ENCODE results near the gene RNU1-3. TPM values are rescaled to one million over a fixed set of nuclear protein-coding genes. Genes with fewer than 3 reads are reported as not detected.

RNU1-3 gene
- total and polyA plus RNA-seq, 9 of the 15 experiments (the other 6 are each of a cell fraction or from before 2014, with no cell fraction given) = under 0.01 to 32,823 (median 2,538) TPM; not detected in 4

DNA sequence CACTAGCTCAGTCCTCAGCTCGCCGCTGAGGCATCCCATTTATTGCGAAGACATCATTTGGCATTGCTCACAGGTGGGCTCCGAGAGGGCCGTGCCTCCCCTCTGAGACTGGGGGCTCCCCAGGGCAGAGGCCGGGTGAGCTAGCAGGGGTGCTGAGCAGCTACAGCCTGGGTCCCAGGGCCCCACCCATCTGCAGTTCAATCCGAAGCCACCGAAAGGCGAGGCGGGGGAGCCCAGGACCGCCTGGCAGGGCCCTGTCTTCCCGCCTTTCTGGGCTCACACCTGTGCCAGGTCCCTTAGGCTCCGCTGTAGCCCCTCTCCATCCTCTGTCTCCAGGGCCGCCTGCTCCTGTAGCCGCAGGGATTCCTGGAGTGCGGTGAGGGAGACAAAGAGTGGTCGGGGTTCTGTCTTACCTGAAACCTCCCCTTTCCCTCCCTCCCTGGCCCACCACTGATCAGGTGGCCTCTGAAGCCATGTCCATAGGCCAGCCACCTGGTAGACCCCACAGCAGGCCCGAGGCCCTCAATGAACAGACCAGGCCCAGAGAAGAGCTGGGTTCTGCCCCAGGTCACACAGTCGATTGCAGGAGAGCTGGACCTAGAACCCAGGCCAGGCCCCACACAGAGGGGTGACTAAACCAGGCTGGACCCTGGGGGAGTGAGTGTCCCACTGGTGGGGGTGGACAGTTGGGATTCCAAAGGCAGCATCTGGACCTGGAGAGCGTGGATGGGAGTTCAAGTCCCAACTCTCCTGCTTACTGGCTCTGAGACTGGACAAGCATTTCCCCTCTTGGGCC is 35.3 kb downstream of the RNU1-3 start (continued):
- TF ChIP-seq, protein P1, sequence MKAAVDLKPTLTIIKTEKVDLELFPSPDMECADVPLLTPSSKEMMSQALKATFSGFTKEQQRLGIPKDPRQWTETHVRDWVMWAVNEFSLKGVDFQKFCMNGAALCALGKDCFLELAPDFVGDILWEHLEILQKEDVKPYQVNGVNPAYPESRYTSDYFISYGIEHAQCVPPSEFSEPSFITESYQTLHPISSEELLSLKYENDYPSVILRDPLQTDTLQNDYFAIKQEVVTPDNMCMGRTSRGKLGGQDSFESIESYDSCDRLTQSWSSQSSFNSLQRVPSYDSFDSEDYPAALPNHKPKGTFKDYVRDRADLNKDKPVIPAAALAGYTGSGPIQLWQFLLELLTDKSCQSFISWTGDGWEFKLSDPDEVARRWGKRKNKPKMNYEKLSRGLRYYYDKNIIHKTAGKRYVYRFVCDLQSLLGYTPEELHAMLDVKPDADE (conservative IDR thresholded peaks at IDR 0.05; ENCODE audit: control insufficient read depth, low read depth, low read length) = no peak; the same call in 1 of the 2 replicates
- no peak for TF ChIP-seq CC2D1A (IDR thresholded peaks at IDR 0.05)
- peak; percentile 63; the same call in 1 of the 2 replicates for TF ChIP-seq ZNF586 (CRISPR knock-in tag; conservative IDR thresholded peaks at IDR 0.05)
- no peak for TF ChIP-seq ZNF551 (CRISPR knock-in tag; IDR thresholded peaks at IDR 0.05)
- 0 out of 2 replicates have a peak, but pooled peaks have one; percentile 15 for TF ChIP-seq ZNF740 (CRISPR knock-in tag; IDR thresholded peaks at IDR 0.05)
- no peak for TF ChIP-seq ZNF740 (tag; IDR thresholded peaks at IDR 0.05)
- TF ChIP-seq, protein P2, sequence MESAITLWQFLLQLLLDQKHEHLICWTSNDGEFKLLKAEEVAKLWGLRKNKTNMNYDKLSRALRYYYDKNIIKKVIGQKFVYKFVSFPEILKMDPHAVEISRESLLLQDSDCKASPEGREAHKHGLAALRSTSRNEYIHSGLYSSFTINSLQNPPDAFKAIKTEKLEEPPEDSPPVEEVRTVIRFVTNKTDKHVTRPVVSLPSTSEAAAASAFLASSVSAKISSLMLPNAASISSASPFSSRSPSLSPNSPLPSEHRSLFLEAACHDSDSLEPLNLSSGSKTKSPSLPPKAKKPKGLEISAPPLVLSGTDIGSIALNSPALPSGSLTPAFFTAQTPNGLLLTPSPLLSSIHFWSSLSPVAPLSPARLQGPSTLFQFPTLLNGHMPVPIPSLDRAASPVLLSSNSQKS (CRISPR knock-in tag; IDR thresholded peaks at IDR 0.05) = no peak
- 0 out of 2 replicates have a peak, but pooled peaks have one; percentile 38 for TF ChIP-seq JUNB (CRISPR knock-in tag; conservative IDR thresholded peaks at IDR 0.05)
- peak in 1 of 2 experiments; percentile 88; a peak in 1 of 4 replicates for TF ChIP-seq ZNF639 (CRISPR knock-in tag; conservative IDR thresholded peaks at IDR 0.05 in 1 of 2, IDR thresholded peaks at IDR 0.05 in 1 of 2)
- no peak for TF ChIP-seq CHD2 (IDR thresholded peaks at IDR 0.05; ENCODE audit: low read depth, low read length)
- TF ChIP-seq MAZ (CRISPR knock-in tag; conservative IDR thresholded peaks at IDR 0.05 in 1 of 2, IDR thresholded peaks at IDR 0.05 in 1 of 2) = 0 out of 4 replicates have a peak, but pooled peaks of 1 of the 2 experiments have one; percentile 24
- peak; percentile 19 for TF ChIP-seq SMAD1 (IDR thresholded peaks at IDR 0.05; ENCODE audit: low read depth, low read length, partially characterized antibody)
- no peak for TF ChIP-seq TCF3 (CRISPR knock-in tag; IDR thresholded peaks at IDR 0.05)
- TF ChIP-seq ZNF436 (CRISPR knock-in tag; IDR thresholded peaks at IDR 0.05) = peak; percentile 34; the same call in 1 of the 2 replicates
- TF ChIP-seq RFX7 (CRISPR knock-in tag; IDR thresholded peaks at IDR 0.05) = no peak
- TF ChIP-seq ZNF76 (CRISPR knock-in tag; IDR thresholded peaks at IDR 0.05; ENCODE audit: borderline replicate concordance) = peak; percentile 63; the same call in 1 of the 2 replicates
- no peak for TF ChIP-seq ZNF764 (CRISPR knock-in tag; IDR thresholded peaks at IDR 0.05; ENCODE audit: low read depth)
- TF ChIP-seq ETV6 (IDR thresholded peaks at IDR 0.05; ENCODE audit: borderline replicate concordance in 1 of 2, low read depth in 2 of 2, low read length in 1 of 2) = no peak
- no peak for TF ChIP-seq ETV6 (CRISPR knock-in tag; IDR thresholded peaks at IDR 0.05; ENCODE audit: borderline replicate concordance)
- TF ChIP-seq PML (IDR thresholded peaks at IDR 0.05; ENCODE audit: low read length) = no peak
- no peak for TF ChIP-seq ILF3 (IDR thresholded peaks at IDR 0.05; ENCODE audit: borderline replicate concordance)
- no peak for TF ChIP-seq CSDE1 (IDR thresholded peaks at IDR 0.05)
